Activated T-cell treated with anti-CD3 and anti-CD28 coated beads for 4 hours (primary cell): ENCODE measurements around the gene TINAGL1.

Experiments used
- DNase-seq: peaks from one replicate; pipeline ENCODE4 v3.0.0-alpha.2; 2020

Gene TINAGL1

GRCh38 chr1:31609514-31610118 is 33.3 kb downstream of the TINAGL1 start:
- DNase-seq = no peak

GRCh38 chr1:31614414-31615005 is 38.2 kb downstream of the TINAGL1 start:
- no peak for DNase-seq

GRCh38 chr1:31615414-31615813 is 39.1 kb downstream of the TINAGL1 start:
- no peak for DNase-seq

- DNase-seq = no peak
These were observed 39.6 kb downstream of the TINAGL1 start for GRCh38 chr1:31615939-31616338.

GRCh38 chr1:31617218-31617915 is 41.1 kb downstream of the TINAGL1 start, which contains the start of gene HCRTR1:
HCRTR1 (plus strand) TSS chr1:31617689; CDS start chr1:31619193, 1,504 bp downstream.
- DNase-seq = no peak

GRCh38 chr1:31617916-31618746 is 41.8 kb downstream of the TINAGL1 start:
- DNase-seq = peak; percentile 14

GRCh38 chr1:31618916-31619846 is 42.9 kb downstream of the TINAGL1 start:
- DNase-seq = no peak

- no peak for DNase-seq
These were observed 44.5 kb downstream of the TINAGL1 start for GRCh38 chr1:31620631-31621497.

- DNase-seq = no peak
These were observed 45.1 kb downstream of the TINAGL1 start for GRCh38 chr1:31621498-31621820.

- DNase-seq = no peak
These were observed 45.8 kb downstream of the TINAGL1 start for GRCh38 chr1:31621847-31622730.

- DNase-seq = no peak
These were observed 47.0 kb downstream of the TINAGL1 start for GRCh38 chr1:31623365-31623764.

- no peak for DNase-seq
These were observed 48.0 kb downstream of the TINAGL1 start for GRCh38 chr1:31624309-31624708.

GRCh38 chr1:31624731-31625514 is 48.6 kb downstream of the TINAGL1 start:
- no peak for DNase-seq

GRCh38 chr1:31625561-31626222 is 49.4 kb downstream of the TINAGL1 start:
- no peak for DNase-seq

GRCh38 chr1:31626223-31627207 is 50.2 kb downstream of the TINAGL1 start:
- DNase-seq = no peak

- DNase-seq = no peak
These were observed 51.1 kb downstream of the TINAGL1 start for GRCh38 chr1:31627301-31627929.
